DOHH2 (cell line): ENCODE results near the gene PCGF3.
"Not testable (repeated sequence)": the region's sequence is repeated elsewhere in the genome, so short reads cannot be mapped to it uniquely, and the experiment has no call there.

Experiments
- H3F3A ChIP-seq: fragments of 200-600 bp; sonication (generic), shearing (Covaris generic); 2 replicates; pipeline ENCODE4 v1.6.0; 2016; ENCODE audit warnings: antibody characterized with exemption, mild to moderate bottlenecking; ENCODE audit not compliant: control insufficient read depth, insufficient read depth
- H3K27ac ChIP-seq: fragments of 200-600 bp; sonication (generic); 2 replicates; pipeline ENCODE4 v1.5.1; 2014; ENCODE audit warnings: low read depth, mild to moderate bottlenecking, low read length, moderate library complexity
- H3K27me3 ChIP-seq: fragments of 200-600 bp; sonication (generic); 2 replicates; pipeline ENCODE4 v1.6.1; 2014; ENCODE audit warnings: mild to moderate bottlenecking, low read length, mixed read lengths; ENCODE audit not compliant: control insufficient read depth
- H3K36me3 ChIP-seq: fragments of 200-600 bp; sonication (generic); 2 replicates; pipeline ENCODE4 v1.6.1; 2014; ENCODE audit warnings: mild to moderate bottlenecking, low read length, moderate library complexity, mixed read lengths; ENCODE audit not compliant: control insufficient read depth
- H3K4me1 ChIP-seq: fragments of 200-600 bp; sonication (generic); 2 replicates; pipeline ENCODE4 v1.6.1; 2014; ENCODE audit warnings: mild to moderate bottlenecking, low read length, mixed read lengths; ENCODE audit not compliant: control insufficient read depth
- H3K4me2 ChIP-seq: fragments of 200-600 bp; sonication (generic); 2 replicates; pipeline ENCODE4 v1.6.0; 2014; ENCODE audit warnings: mild to moderate bottlenecking, low read length, moderate library complexity
- H3K4me3 ChIP-seq: fragments of 200-600 bp; sonication (generic); 2 replicates; pipeline ENCODE4 v1.5.1; 2014; ENCODE audit warnings: mild to moderate bottlenecking, low read length, mixed read lengths
- H3K79me2 ChIP-seq: fragments of 200-600 bp; sonication (generic); 2 replicates; pipeline ENCODE4 v1.6.1; 2014; ENCODE audit warnings: mild to moderate bottlenecking, low read length, mixed read lengths; ENCODE audit not compliant: control insufficient read depth
- H3K9me2 ChIP-seq: fragments of 200-600 bp; sonication (generic); replicated peaks from 2 replicates; pipeline ENCODE4 v1.6.1; 2014; ENCODE audit warnings: mild to moderate bottlenecking, low read length, mixed read lengths; ENCODE audit not compliant: control insufficient read depth
- H3K9me3 ChIP-seq: fragments of 200-600 bp; sonication (generic); 2 replicates; pipeline ENCODE4 v1.6.1; 2014; ENCODE audit warnings: antibody characterized with exemption, low read length, mixed read lengths; ENCODE audit not compliant: control insufficient read depth, insufficient read depth
- H4K20me1 ChIP-seq: fragments of 200-600 bp; sonication (generic); 2 replicates; pipeline ENCODE4 v1.6.0; 2014; ENCODE audit warnings: low read depth, mild to moderate bottlenecking, antibody characterized with exemption, low read length, moderate library complexity; ENCODE audit not compliant: control insufficient read depth, insufficient read depth
- EZH2phosphoT487 ChIP-seq: fragments of 200-600 bp; sonication (generic); IDR thresholded peaks from 2 replicates; pipeline ENCODE4 v1.6.1; 2017; ENCODE audit warnings: borderline replicate concordance, mild to moderate bottlenecking, antibody characterized with exemption, low read length, moderate library complexity, mixed read lengths
- TF ChIP-seq, protein P1 (sequence below): fragments of 200-600 bp; sonication (generic); IDR thresholded peaks from one replicate; pipeline ENCODE4 v1.5.1; 2014; ENCODE audit warnings: antibody characterized with exemption, mild to moderate bottlenecking, low read depth, low read length; ENCODE audit not compliant: poor library complexity, severe bottlenecking

PCGF3 gene

DNA sequence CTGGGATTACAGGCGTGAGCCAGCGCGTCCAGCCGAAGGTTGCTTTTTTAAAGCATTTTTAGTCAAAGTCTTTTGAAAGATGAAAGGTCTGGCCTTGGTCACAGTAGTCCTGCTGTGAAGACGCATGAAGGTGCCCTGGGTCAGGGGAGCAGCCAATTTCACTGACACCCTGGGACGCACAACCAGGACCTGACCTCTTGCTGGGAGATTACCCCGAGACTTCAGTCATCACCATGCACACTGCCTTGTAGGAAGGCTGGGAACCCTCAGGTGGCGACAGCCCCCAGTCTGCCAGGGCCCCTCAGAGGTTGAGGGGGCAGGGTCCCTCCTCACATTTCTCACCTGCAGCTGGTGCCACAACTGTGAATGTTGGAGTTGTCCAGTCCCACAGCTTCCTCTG, 67.1 kb downstream of the PCGF3 start:
- H3K4me1 ChIP-seq: no peaks in the 10 kb centered on the region
- no peak overlapping the region for H3K27ac ChIP-seq
- no peak overlapping the region for H3K4me3 ChIP-seq
- H4K20me1 ChIP-seq: peaks cover 9% of the 10 kb centered on the region; the same call in 1 of the 2 replicates
- H3K9me2 ChIP-seq: no peaks in the 10 kb centered on the region
- H3F3A ChIP-seq: peaks cover 26% of the 10 kb centered on the region
- H3K9me3 ChIP-seq: no peaks in the 10 kb centered on the region
- peaks cover 88% of the 10 kb centered on the region for H3K36me3 ChIP-seq
- H3K27me3 ChIP-seq: no peaks in the 10 kb centered on the region
- no peak for TF ChIP-seq EZH2phosphoT487
- TF ChIP-seq, protein P1, sequence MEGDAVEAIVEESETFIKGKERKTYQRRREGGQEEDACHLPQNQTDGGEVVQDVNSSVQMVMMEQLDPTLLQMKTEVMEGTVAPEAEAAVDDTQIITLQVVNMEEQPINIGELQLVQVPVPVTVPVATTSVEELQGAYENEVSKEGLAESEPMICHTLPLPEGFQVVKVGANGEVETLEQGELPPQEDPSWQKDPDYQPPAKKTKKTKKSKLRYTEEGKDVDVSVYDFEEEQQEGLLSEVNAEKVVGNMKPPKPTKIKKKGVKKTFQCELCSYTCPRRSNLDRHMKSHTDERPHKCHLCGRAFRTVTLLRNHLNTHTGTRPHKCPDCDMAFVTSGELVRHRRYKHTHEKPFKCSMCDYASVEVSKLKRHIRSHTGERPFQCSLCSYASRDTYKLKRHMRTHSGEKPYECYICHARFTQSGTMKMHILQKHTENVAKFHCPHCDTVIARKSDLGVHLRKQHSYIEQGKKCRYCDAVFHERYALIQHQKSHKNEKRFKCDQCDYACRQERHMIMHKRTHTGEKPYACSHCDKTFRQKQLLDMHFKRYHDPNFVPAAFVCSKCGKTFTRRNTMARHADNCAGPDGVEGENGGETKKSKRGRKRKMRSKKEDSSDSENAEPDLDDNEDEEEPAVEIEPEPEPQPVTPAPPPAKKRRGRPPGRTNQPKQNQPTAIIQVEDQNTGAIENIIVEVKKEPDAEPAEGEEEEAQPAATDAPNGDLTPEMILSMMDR: no peak
- no peak overlapping the region for H3K4me2 ChIP-seq
- peaks cover 96% of the 10 kb centered on the region for H3K79me2 ChIP-seq

DNA sequence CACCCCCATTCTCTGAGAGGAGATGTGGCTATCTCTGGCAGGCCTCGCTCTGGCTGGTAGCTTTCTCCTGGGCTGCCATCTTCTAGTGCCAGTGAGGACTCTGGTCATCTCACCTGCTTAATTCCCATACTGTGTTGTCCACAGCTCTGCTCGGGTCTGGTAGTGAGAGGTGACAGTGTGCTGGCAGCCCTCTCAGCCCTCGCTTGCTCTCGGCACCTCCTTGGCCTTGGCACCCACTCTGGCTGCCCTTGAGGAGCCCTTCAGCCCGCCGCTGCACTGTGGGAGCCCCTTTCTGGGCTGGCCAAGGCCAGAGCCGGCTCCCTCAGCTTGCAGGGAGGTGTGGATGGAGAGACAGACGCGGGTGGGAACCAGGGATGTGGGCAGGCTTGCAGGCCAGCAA, 67.6 kb downstream of the PCGF3 start:
- Histone ChIP-seq H3K4me3 (no peak overlapping the region), H3K9me2 (no peaks in the 10 kb centered on the region), H3K4me1 (no peaks in the 10 kb centered on the region), H3K79me2 (peaks cover 97% of the 10 kb centered on the region), H3F3A (peaks cover 21% of the 10 kb centered on the region), H3K27ac (no peak overlapping the region), H4K20me1 (peaks cover 9% of the 10 kb centered on the region; the same call in 1 of the 2 replicates), H3K4me2 (no peak overlapping the region), H3K36me3 (peaks cover 88% of the 10 kb centered on the region), H3K9me3 (no peaks in the 10 kb centered on the region), H3K27me3 (no peaks in the 10 kb centered on the region)
- no peak for TF ChIP-seq EZH2phosphoT487
- TF ChIP-seq, protein P1: no peak

DNA sequence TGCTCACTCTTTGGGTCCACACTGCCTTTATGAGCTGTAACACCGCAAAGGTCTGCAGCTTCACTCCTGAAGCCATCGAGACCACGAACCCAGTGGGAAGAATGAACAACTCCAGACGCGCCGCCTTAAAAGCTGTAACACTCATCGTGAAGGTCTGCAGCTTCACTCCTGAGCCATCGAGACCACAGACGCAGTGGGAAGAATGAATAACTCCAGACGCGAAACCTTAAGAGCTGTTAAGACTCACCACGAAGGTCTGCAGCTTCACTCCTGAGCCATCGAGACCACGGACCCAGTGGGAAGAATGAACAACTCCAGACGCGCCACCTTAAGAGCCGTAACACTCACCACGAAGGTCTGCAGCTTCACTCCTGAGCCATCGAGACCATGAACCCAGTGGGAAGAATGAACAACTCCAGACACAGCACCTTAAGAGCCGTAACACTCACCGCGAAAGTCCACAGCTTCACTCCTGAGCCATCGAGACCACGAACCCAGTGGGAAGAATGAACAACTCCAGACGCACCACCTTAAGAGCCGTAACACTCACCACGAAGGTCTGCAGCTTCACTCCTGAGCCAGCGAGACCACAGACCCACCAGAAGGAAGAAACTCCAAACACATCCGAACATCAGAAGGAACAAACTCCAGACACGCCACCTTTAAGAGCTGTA, 68.9 kb downstream of the PCGF3 start:
- H3K79me2 ChIP-seq: peaks cover 99% of the 10 kb centered on the region
- H3K4me2 ChIP-seq, H3K4me1 ChIP-seq, H3K4me3 ChIP-seq, H3K9me3 ChIP-seq, H4K20me1 ChIP-seq, H3K9me2 ChIP-seq, H3K27me3 ChIP-seq, H3K27ac ChIP-seq: not testable (repeated sequence)
- peaks cover 90% of the 10 kb centered on the region for H3K36me3 ChIP-seq
- peaks cover 14% of the 10 kb centered on the region; the same call in 1 of the 2 replicates for H3F3A ChIP-seq

DNA sequence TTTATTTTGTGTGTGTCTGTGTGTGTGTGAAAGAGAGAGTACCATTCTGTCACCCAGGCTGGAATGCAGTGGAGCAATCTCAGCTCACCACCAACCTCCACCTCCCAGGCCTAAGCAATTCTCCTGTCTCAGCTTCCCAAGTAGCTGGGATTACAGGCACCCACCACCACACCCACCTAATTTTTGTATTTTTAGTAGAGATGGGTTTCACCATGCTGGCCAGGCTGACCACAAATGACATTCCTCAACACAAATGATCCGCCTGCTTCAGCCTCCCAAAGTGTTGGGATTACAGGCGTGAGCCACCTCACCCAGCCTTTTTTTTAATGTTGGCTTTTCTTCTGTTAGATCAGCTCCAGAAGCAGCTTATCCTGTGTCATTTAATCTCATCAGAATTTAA, 69.9 kb downstream of the PCGF3 start:
- Histone ChIP-seq H3K79me2 (peaks cover 99% of the 10 kb centered on the region), H3K36me3 (peaks cover 90% of the 10 kb centered on the region)
- not testable (repeated sequence) for H3K4me1 ChIP-seq, H3F3A ChIP-seq, H3K27me3 ChIP-seq, H3K4me2 ChIP-seq, H3K9me2 ChIP-seq, H3K27ac ChIP-seq, H3K9me3 ChIP-seq, H3K4me3 ChIP-seq, H4K20me1 ChIP-seq
